Activated naive CD4-positive, alpha-beta T cell treated with anti-CD3 and anti-CD28 coated beads for 36 hours (primary cell): ENCODE data around the gene DNAJA4. TPM values are rescaled to one million over a fixed set of nuclear protein-coding genes. Genes with fewer than 3 reads are reported as not detected.

Experiments used
- CTCF ChIA-PET: fragments of 350-600 bp; sonication (Branson Sonifier 250); formaldehyde crosslinking; loops from one replicate; lab custom pipeline; 2021; ENCODE audit warnings: antibody characterized with exemption; lab: Charles Lee
- DNase-seq: peaks from one replicate; pipeline ENCODE4 v3.0.0-alpha.2; 2020
- H3K27ac Mint-ChIP-seq: one replicate; pipeline ENCODE4 v1.8.0; 2021; ENCODE audit warnings: mild to moderate bottlenecking, mixed read lengths
- H3K27me3 Mint-ChIP-seq: one replicate; pipeline ENCODE4 v1.8.0; 2021; ENCODE audit warnings: low read depth, mixed read lengths
- H3K36me3 Mint-ChIP-seq: one replicate; pipeline ENCODE4 v1.8.0; 2021; ENCODE audit warnings: low read depth, mixed read lengths
- H3K4me1 Mint-ChIP-seq: one replicate; pipeline ENCODE4 v1.8.0; 2021; ENCODE audit warnings: low read depth, mixed read lengths
- H3K4me3 Mint-ChIP-seq: one replicate; pipeline ENCODE4 v1.8.0; 2021; ENCODE audit warnings: mild to moderate bottlenecking, moderate library complexity, mixed read lengths
- H3K9me3 Mint-ChIP-seq: one replicate; pipeline ENCODE4 v1.8.0; 2021; ENCODE audit warnings: mixed read lengths
- intact Hi-C: fragments of 100-400 bp; cut with micrococcal nuclease; formaldehyde crosslinking; loops from one replicate; pipeline ENCODE4 v1.15.1; 2023
- total RNA-seq, 2 experiments: library from RNA; stranded (reverse); gene quantifications; one replicate each; pipeline ENCODE4 v1.2.3, GENCODE V29; 2021

DNAJA4 gene
- total RNA-seq, 2 experiments from 2014 or later, result 40.1 to 41.6 TPM

GRCh38 chr15:78265137-78265460 lies 737 bp downstream of the DNAJA4 start:
- H3K9me3 Mint-ChIP-seq, result no peaks in the 10 kb centered on the region
- intact Hi-C loops, result no loop called here
- CTCF ChIA-PET, result interaction anchor here (0.6 to 2.7 kb wide), 7 partner anchors 22 to 359 kb away, joined by 3 to 10 read pairs (median 4); partner anchors contain the start of gene SKIC8

DNA sequence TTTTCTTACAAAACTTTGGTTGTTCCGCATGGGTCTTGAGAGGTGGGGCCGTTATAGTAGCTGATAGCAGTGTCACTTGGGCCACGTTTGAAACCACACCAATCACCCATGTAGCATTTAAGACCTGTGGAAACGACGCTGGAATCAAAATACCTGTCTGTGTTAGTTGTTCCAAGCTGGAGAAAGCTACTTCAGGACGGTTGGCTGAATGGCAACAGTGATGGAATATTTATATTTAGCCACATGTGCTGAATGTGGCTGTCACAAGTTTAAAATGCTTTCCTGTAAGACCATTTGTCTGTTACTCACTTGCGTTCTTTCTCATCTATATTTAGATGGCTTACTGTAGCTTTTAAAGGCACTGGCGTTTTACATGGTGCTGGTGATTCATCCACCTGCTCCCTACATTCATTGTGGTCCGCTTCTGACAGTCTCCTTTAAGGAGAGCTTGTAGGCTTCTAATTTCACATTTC lies 1.4 kb downstream of the DNAJA4 start:
- Mint-ChIP-seq H3K4me3 (peak overlapping the region; percentile 84), H3K4me1 (peaks cover 39% of the 10 kb centered on the region), H3K27me3 (no peaks in the 10 kb centered on the region), H3K27ac (peak overlapping the region; percentile 83), H3K36me3 (peaks cover 6% of the 10 kb centered on the region), H3K9me3 (no peaks in the 10 kb centered on the region)
- intact Hi-C loops, result loop anchor here (1.0 kb wide), 1 partner anchor 34 kb away; the partner anchor contains the start of gene SKIC8
- CTCF ChIA-PET, result interaction anchor here (0.6 to 2.7 kb wide), 10 partner anchors 17 to 245 kb away, joined by 3 to 10 read pairs (median 4); partner anchors contain the start of gene SKIC8
- peak; percentile 31 for DNase-seq

More at GRCh38 chr15:78265137-78265460, 737 bp downstream of the DNAJA4 start:
- DNase-seq, result no peak
- Mint-ChIP-seq H3K27me3 (no peaks in the 10 kb centered on the region), H3K27ac (peak overlapping the region; percentile 83), H3K4me3 (peak overlapping the region; percentile 84), H3K4me1 (peaks cover 35% of the 10 kb centered on the region), H3K36me3 (peaks cover 6% of the 10 kb centered on the region)

- no peaks in the 10 kb centered on the region for H3K27me3 Mint-ChIP-seq
- no peak for DNase-seq
- H3K9me3 Mint-ChIP-seq, result no peaks in the 10 kb centered on the region
- CTCF ChIA-PET, result interaction anchor here (0.6 to 2.7 kb wide), 9 partner anchors 17 to 245 kb away, joined by 3 to 10 read pairs (median 4); partner anchors contain the start of gene SKIC8
- intact Hi-C loops, result loop anchor here (1.0 kb wide), 1 partner anchor 33 kb away; the partner anchor contains the start of gene SKIC8
- H3K27ac Mint-ChIP-seq, result peak overlapping the region; percentile 3
- peaks cover 39% of the 10 kb centered on the region for H3K4me1 Mint-ChIP-seq
- H3K4me3 Mint-ChIP-seq, result peak overlapping the region; percentile 84
- H3K36me3 Mint-ChIP-seq, result peaks cover 6% of the 10 kb centered on the region
These were observed 1.9 kb downstream of the DNAJA4 start for GRCh38 chr15:78266229-78266628.

- H3K27me3 Mint-ChIP-seq, result no peaks in the 10 kb centered on the region
- CTCF ChIA-PET, result interaction anchor here (1.0 to 2.7 kb wide), 3 partner anchors 16 to 32 kb away, joined by 4 to 10 read pairs (median 8); partner anchors contain the start of gene SKIC8
- peak overlapping the region; percentile 7 for H3K4me3 Mint-ChIP-seq
- peak overlapping the region; percentile 3 for H3K27ac Mint-ChIP-seq
- intact Hi-C loops, result loop anchor here (1.0 kb wide), 1 partner anchor 32 kb away; the partner anchor contains the start of gene SKIC8
- DNase-seq, result no peak
- H3K4me1 Mint-ChIP-seq, result peaks cover 39% of the 10 kb centered on the region
- peaks cover 9% of the 10 kb centered on the region for H3K36me3 Mint-ChIP-seq
- H3K9me3 Mint-ChIP-seq, result no peaks in the 10 kb centered on the region
These were observed 2.4 kb downstream of the DNAJA4 start for GRCh38 chr15:78266806-78267205.

- H3K4me1 Mint-ChIP-seq, result peaks cover 21% of the 10 kb centered on the region
- H3K4me3 Mint-ChIP-seq, result no peak overlapping the region
- no peaks in the 10 kb centered on the region for H3K9me3 Mint-ChIP-seq
- H3K36me3 Mint-ChIP-seq, result peaks cover 15% of the 10 kb centered on the region
- no peak overlapping the region for H3K27ac Mint-ChIP-seq
- no peaks in the 10 kb centered on the region for H3K27me3 Mint-ChIP-seq
- CTCF ChIA-PET, result interaction anchor here (1.0 kb wide), 1 partner anchor 151 kb away, joined by 3 read pairs; no protein-coding TSS in a partner anchor
- intact Hi-C loops, result no loop called here
- DNase-seq, result no peak
These were observed 8.0 kb downstream of the DNAJA4 start for GRCh38 chr15:78272316-78272715.

- Mint-ChIP-seq H3K4me1 (peaks cover 16% of the 10 kb centered on the region), H3K27me3 (no peaks in the 10 kb centered on the region), H3K4me3 (no peak overlapping the region), H3K36me3 (peaks cover 15% of the 10 kb centered on the region), H3K27ac (no peak overlapping the region), H3K9me3 (no peaks in the 10 kb centered on the region)
- DNase-seq, result no peak
- CTCF ChIA-PET, result no interaction called here
- intact Hi-C loops, result no loop called here
These were observed 8.4 kb downstream of the DNAJA4 start for GRCh38 chr15:78272776-78273175.

- intact Hi-C loops, result no loop called here
- peaks cover 5% of the 10 kb centered on the region for H3K4me1 Mint-ChIP-seq
- CTCF ChIA-PET, result interaction anchor here (0.6 kb wide), 1 partner anchor 266 kb away, joined by 4 read pairs; no protein-coding TSS in a partner anchor
- H3K4me3 Mint-ChIP-seq, result no peak overlapping the region
- no peaks in the 10 kb centered on the region for H3K27me3 Mint-ChIP-seq
- peaks cover 24% of the 10 kb centered on the region for H3K36me3 Mint-ChIP-seq
- no peak overlapping the region for H3K27ac Mint-ChIP-seq
- H3K9me3 Mint-ChIP-seq, result no peaks in the 10 kb centered on the region
- DNase-seq, result no peak
These were observed 10.6 kb downstream of the DNAJA4 start for GRCh38 chr15:78274994-78275393.

- Mint-ChIP-seq H3K27ac (no peak overlapping the region), H3K36me3 (peaks cover 27% of the 10 kb centered on the region)
- CTCF ChIA-PET, result no interaction called here
These were observed 11.9 kb downstream of the DNAJA4 start for GRCh38 chr15:78276064-78276943.

DNA sequence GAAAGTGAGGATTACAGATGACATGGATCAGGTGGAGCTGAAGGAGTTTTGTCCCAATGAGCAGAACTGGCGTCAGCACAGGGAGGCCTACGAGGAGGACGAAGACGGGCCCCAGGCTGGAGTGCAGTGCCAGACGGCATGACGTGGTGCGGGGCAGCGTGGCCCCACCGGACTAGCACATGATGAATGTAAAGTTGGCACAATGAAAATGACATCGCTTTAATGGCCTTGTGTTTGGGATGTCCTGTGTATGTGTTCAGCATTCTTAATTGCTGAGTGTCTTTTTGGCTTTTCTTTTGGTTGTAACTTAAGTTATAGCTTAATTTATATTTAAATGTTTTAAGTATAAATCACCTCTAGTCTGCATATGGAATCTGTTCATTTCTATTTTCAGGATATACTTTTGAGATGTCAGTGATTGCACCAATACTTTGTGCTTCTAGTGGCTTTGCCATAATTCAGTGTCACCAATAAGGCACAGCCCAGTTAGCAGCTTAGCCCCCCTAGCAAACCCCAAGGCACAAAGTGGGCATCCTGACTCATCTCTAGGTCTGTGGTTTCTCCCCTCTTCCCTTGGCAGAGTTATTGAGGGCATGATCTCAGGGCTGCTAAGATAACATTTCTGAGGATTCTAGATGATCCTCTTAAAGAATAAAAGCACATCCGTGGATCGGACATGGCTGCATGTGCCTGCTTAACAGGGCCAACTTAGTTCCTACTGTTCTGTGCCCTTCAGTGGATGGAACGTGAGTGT lies 16.1 kb downstream of the DNAJA4 start:
- no peak for DNase-seq
- intact Hi-C loops, result no loop called here
- Mint-ChIP-seq H3K36me3 (peaks cover 21% of the 10 kb centered on the region), H3K9me3 (no peaks in the 10 kb centered on the region), H3K4me1 (no peaks in the 10 kb centered on the region), H3K4me3 (no peak overlapping the region), H3K27ac (no peak overlapping the region), H3K27me3 (no peaks in the 10 kb centered on the region)
- CTCF ChIA-PET, result interaction anchor here (1.4 kb wide), 1 partner anchor 14 kb away, joined by 10 read pairs; no protein-coding TSS in a partner anchor

More at GRCh38 chr15:78276064-78276943, 11.9 kb downstream of the DNAJA4 start:
- no peaks in the 10 kb centered on the region for H3K27me3 Mint-ChIP-seq
- DNase-seq, result no peak
- H3K4me1 Mint-ChIP-seq, result peaks cover 2% of the 10 kb centered on the region
- intact Hi-C loops, result no loop called here
- no peaks in the 10 kb centered on the region for H3K9me3 Mint-ChIP-seq
- no peak overlapping the region for H3K4me3 Mint-ChIP-seq

GRCh38 chr15:78282324-78282723 lies 18.0 kb downstream of the DNAJA4 start:
- CTCF ChIA-PET, result interaction anchor here (0.8 to 2.2 kb wide), 6 partner anchors 12 to 374 kb away, joined by 3 to 10 read pairs (median 5); no protein-coding TSS in a partner anchor
- intact Hi-C loops, result no loop called here
- H3K27ac Mint-ChIP-seq, result peak overlapping the region; percentile 33
- DNase-seq, result no peak
- no peaks in the 10 kb centered on the region for H3K27me3 Mint-ChIP-seq
- no peaks in the 10 kb centered on the region for H3K4me1 Mint-ChIP-seq
- H3K4me3 Mint-ChIP-seq, result no peak overlapping the region
- no peaks in the 10 kb centered on the region for H3K9me3 Mint-ChIP-seq
- peaks cover 26% of the 10 kb centered on the region for H3K36me3 Mint-ChIP-seq

- peaks cover 22% of the 10 kb centered on the region for H3K36me3 Mint-ChIP-seq
- H3K4me3 Mint-ChIP-seq, result no peak overlapping the region
- H3K9me3 Mint-ChIP-seq, result no peaks in the 10 kb centered on the region
- no peaks in the 10 kb centered on the region for H3K27me3 Mint-ChIP-seq
- H3K4me1 Mint-ChIP-seq, result no peaks in the 10 kb centered on the region
- no peak overlapping the region for H3K27ac Mint-ChIP-seq
- intact Hi-C loops, result no loop called here
- no peak for DNase-seq
- CTCF ChIA-PET, result no interaction called here
These were observed 20.4 kb downstream of the DNAJA4 start for GRCh38 chr15:78284758-78285157.
